ENCODE measurements around the gene FKRP.

DNA sequence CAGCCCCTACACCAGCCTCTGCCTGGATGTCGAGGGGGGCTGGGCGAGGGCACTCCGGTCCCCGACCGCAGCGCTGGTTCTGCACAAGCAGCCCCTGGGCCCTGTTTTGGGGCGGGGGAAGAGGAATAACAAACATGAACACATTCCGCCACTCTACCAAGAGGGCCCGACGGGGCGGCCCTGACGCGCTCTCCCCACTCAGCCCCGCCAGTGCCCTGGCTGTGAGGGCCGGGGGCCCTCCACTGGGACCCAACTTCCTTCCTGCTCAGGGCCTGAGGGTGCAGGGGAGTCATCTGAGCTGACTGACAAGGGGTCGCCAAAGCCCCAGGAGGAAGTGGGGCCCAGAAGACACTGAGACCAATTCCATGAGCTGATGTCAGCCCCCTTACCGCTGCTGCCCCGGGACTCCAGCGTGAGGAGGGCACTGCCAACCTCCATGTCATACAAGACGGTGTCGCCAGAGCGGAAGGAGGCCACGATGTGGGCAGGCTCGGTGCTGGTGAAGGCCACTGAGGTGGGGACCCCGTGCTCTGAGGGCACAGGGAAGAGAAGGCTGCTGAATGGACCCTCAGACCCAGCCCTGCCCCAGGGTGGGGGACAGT lies 23.3 kb upstream of the FKRP start:
- TF ChIP-seq, protein P1, sequence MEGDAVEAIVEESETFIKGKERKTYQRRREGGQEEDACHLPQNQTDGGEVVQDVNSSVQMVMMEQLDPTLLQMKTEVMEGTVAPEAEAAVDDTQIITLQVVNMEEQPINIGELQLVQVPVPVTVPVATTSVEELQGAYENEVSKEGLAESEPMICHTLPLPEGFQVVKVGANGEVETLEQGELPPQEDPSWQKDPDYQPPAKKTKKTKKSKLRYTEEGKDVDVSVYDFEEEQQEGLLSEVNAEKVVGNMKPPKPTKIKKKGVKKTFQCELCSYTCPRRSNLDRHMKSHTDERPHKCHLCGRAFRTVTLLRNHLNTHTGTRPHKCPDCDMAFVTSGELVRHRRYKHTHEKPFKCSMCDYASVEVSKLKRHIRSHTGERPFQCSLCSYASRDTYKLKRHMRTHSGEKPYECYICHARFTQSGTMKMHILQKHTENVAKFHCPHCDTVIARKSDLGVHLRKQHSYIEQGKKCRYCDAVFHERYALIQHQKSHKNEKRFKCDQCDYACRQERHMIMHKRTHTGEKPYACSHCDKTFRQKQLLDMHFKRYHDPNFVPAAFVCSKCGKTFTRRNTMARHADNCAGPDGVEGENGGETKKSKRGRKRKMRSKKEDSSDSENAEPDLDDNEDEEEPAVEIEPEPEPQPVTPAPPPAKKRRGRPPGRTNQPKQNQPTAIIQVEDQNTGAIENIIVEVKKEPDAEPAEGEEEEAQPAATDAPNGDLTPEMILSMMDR (IDR thresholded peaks at IDR 0.05): no peak
- TF ChIP-seq POLR2A (IDR thresholded peaks at IDR 0.05): no peak

All from heart left ventricle (tissue), 13 donors.